GM19351 (cell line): Measurements from ENCODE around the gene MAL.

Experiments used
- ATAC-seq: cut with Tn5 transposase; IDR thresholded peaks from one replicate; pipeline ENCODE4 v1.9.1; 2021; ENCODE audit warnings: mild to moderate bottlenecking, moderate library complexity; ENCODE audit not compliant: unreplicated experiment

The MAL gene

DNA sequence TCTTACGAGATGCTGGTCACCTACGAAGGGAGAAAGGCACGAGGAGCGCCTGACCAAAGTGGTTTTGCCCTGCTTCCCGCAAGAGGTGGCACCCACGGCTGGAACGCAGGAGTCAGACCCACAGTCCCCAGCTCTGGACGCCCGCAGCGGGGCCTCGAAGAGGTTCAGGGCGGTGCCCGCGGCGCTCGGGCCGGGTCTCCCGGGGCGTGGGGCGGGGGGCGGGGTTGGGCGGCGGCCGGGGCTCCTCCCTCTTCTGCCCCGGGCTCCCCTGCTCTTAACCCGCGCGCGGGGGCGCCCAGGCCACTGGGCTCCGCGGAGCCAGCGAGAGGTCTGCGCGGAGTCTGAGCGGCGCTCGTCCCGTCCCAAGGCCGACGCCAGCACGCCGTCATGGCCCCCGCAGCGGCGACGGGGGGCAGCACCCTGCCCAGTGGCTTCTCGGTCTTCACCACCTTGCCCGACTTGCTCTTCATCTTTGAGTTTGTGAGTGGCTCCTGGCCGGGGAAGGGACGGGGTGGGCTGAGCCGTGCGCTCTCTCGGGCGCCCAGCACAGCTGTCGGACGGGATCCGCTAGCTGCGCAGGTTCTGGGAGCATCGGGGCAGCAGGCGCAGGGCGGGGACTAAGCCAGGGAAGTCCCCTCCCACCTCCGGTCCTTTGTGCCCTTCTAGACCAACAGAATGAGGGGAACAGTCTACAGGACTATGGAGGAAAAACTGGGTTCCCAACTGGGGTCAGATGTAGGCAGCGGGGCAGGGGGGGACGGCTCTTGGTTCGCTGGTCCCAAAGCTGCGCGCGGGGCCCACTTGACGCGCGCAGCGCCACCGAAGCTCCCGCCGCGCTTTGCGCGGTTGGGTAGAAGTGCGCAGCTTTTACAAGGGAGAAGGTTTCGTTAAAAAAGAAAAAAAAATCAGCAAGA, at the start of gene MAL:
Gene MAL, plus strand, starts transcription at position 303 of the 914 bp plus-strand sequence. Its CDS starts 85 bp downstream, at position 388.
- no peak for ATAC-seq

DNA sequence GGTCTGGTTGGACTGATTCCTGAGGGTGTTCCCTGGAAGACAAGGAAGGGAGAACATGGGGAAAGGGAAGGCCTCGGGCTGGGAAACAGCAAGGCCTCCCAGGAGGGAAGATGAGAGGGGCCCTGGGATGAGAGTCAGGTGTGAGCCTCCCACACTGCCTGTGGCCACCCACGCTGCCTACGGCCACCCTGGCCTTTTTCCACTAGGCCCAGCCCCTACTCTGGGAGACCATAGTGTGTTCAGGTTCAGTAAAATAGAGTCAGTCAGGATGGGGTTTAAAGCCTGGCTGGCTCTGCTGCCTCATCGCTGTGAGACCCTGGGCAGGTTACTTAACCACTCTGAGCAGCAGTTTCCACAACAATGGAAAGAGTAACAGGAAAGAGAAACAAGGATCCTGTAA, 47.7 kb upstream of the MAL start:
- no peak for ATAC-seq

DNA sequence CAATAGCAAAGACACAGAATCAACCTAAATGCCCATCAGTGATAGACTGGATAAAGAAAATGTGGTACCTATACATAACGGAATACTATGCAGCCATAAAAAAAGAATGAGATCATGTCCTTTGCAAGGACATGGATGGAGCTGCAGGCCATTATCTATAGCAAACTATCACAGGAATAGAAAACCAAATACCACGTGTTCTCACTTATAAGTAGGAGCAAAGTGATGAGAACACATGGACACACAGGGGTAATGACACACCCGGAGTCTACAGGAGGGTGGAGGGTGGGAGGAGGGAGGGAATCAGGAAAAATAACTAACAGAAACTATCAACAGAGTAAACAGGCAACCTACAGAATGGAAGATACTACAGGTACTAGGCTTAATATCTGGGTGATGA, 46.6 kb upstream of the MAL start:
- no peak for ATAC-seq

DNA sequence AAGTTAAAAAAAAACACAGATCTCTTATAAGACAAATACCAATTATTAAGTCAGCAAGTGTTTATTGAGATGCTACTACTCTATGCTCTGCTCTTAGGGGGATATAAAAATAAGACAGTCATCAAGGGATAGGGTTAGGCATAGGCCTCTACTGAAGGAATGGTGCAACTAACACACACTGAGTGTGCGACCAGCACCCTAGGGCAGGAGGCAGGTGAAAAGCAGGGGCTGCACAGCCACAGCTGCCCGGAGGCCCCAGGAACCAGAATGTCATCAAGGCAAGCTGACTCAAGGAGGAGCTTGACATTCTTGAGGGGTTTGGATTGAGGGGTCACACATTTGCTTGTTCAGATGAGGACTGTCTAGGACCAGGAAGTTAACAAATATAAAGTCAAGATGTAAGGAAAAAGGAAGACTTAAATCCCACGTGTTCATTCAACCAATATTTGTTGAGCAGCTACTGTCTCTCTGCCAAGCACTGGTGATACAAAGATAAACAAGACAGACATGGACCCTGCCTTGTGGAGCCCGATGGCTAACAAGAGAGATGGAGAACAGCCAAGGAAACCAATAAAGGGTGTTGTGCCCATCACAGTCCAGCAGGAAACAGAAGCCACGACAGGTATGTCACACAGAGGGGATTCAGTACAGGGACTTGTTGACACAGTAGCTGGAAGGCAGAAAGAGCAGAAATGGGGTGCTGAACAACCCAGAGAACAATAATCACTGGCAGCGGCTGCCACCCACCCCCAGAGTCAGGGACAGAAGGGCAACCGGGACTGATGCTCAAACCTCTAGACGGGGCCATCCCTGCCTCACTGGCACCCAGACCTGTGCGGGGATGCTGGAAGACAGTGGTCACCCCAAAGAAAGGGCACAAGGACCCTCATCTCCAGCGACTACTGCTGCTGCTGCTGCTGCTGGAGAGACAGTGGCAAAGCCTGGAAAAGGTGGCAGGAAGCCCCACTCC, 45.8 kb upstream of the MAL start:
- ATAC-seq = no peak

DNA sequence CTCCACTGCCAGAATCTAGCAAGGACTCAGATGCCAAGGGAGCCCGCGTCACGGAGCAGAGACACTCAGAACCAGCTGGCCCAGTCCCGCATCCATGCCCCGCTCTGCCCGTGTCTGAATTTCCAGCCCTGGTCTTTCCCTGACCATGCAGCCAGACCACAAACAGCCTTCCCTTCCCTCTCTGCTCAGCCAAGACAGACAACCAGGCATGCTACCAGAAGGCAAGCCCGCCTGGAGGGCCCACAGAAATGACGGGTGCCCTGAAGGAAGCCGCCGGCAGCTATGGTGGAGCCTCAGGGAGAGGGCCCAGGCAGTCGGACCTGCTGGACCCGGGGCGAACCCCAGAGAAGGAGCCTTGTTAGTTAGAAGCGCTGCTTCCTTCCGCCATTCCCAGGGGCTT, 45.1 kb upstream of the MAL start:
- ATAC-seq = no peak

DNA sequence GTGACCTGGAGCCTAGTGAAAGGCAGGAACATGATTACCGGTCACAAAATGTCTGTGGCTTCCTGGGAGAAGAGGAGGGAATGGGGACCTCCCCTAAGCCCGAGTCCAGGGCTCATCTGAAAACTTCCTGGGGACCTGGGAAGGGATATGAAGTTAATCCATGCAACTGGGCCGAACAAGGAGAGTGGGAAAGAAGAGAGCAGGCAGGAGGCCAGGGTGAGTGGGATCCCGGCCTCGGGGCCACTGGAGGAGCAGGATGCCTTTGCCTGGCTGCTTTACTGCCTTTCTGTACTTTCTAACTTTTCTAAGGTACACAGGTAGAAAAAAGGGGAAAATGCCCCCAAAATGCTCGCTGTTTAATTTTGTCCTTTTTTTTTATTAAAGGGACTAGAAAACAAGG, 43.4 kb upstream of the MAL start:
- no peak for ATAC-seq

DNA sequence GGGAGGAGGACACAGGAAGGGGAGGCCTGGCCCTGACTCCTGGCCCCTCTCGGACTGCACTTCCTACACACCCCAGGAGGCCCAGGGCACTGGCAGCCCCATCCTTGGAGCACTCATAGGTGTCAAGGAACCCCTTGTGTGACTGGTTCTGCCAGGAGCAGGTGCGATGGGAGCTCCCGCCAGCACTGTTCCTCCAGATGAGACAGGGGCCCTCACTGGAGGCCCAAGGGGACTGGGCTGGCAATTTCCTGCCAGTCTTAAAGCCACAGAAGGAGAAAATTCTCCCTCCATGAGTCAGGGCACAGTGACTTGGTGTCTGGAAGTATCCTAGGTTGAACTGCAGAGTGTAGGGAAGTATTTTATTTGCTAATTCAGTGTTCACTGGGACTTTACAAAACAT, 42.8 kb upstream of the MAL start:
- ATAC-seq = no peak

DNA sequence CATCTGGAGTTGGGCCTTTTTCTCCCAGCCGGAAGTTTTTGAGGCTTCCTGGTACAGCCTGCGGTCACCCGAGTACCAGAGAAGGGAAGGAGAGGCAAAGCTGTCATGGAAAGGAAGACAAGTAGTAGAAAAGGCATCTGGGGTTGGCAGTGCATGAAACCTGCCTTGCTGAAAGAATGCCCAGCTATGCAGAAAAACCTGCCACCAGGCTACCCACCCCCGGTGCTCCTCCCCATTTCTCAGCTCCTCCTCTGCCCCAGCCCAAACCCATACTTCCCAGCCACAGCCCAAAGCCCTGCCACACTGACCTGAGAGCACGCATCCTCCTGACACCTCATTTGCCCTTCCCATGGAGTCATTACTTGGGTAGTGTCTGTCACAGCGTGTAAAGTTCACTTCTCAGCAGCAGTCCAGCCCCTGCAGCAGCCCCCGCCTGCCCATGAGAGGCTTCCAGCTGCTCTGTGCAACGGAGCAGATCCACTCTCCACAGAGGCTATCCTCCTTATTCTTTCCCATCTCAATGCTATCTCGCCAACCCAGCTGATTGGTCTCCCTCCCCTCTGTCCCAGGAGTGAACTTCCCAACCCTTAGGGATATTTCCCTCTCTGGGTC, 40.4 kb upstream of the MAL start:
- ATAC-seq = no peak

DNA sequence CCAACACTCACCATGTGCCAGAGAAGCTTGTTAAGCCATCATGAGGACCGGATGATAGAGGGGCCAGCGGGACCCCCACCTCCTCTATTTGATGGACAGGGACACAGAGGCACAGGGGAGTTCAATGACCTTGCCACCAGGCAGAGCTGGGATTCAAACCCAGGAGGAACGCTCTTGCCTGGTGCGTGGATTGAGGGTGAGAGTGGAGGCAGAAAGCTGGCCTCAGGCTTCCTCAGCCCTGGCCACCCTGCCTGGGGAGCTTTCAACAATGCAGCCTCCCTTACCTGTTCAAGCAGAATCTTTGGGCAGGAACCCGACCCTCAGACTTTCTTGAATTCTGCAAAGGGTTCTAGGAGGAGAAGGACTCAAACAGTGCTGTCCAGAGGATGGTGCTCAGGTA, 39.9 kb upstream of the MAL start:
- ATAC-seq = no peak

DNA sequence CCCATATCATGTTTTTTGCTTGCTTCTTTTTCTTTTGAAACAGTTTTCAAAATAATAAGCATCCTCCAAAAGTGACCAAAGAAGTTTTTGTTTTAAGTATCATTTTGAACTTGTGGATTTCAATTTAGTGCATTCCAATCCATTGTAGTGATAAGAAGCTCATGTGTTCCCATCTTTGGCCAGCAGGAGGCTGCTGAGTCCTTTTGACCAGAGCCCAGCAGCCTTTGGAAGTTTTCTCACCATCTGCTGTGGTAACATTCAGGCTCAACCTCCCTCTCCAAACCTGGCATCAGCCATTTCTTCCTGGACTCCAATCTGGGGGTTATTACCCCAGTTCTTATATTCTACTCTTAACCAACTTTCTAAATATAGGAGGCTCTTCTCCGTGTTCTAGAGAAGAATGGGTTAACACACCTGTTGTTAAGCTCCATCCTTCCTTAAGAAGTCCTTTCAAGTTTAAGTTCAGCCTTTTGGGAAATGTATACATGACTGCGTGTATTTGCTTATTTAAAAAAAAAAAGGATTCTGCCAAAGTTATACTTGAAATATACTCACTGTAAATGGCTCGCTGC, 39.0 kb upstream of the MAL start:
- peak; percentile 94 for ATAC-seq

DNA sequence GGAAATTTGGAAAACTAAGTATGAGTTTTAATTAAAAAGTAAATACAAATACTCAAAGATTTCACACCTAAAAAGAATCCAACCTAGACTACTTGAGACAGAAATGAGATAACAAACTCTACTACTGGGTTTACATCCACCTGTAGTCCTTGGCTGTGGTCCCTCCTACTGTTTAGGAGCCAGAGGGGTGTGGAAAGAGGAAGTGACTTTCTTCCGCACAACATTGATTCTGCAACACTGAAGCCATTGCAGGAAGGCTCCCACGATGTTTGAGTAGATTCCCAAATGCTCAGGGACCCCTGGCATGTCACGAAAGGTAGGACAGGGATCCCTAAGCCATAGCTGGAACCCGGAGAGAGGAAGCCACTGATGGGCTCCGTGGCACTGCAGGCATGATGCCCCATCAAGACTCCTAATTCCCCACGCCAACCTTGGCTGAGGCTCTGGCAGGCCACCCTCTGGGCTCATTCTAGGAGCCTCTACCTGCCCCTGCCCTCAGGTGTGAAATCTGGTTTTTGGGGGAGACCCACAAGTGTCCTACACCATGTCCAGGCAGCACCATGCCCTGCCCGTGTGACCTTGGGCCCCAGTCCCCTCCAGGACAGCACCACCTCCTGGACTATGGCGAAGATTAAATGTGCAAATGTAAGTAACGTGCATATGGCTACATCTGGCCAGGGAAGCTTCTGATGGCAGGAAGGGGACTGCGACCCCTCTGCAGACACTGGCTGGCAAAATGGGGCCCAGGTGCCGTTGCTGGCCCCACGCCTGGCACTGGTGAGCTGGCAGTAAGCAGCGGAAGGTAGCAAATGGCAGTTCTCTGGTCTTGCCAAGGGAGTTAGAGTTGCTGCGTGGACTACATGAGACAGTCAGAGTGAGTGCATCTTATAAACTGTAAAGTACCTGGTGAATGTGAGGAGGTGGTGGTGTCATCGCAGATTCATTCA, 38.2 kb upstream of the MAL start:
- no peak for ATAC-seq

DNA sequence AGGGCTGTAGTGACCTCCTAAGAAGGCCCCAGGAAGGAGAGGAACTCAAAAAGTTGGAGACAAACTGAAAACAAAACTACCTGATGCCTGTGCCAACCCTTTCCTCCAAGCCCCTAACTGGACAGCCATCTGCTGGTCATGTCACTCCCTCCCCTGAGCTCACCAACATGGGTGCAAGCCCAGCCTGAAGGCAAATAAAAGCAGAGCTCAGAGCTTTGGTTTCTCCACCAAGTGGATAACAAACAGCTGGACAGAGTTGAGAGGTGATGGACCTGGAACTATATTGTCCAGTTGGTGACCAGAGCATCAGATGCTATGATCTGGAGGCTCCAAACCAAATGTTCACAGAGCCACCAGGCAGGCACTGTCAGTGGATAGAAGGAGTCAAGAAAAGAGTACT, 34.6 kb upstream of the MAL start:
- no peak for ATAC-seq

DNA sequence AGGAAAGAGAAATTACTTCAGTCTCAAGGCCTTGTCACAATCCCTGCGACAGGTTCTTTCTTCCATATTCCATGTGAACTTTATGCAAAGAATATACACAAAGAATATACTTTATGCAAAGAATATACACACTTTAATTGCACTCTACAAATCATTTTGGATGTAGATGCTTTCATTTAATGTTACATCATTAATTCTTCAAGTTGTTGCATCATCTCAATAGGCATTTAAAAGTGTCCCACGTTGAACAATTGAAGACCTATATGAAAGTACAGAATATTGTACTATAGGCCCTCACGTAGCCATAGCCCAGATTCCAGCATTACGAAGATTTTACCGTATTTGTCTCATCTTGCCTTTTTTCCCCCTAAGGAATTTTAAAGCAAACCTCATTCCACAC, 33.1 kb upstream of the MAL start:
- ATAC-seq = no peak

DNA sequence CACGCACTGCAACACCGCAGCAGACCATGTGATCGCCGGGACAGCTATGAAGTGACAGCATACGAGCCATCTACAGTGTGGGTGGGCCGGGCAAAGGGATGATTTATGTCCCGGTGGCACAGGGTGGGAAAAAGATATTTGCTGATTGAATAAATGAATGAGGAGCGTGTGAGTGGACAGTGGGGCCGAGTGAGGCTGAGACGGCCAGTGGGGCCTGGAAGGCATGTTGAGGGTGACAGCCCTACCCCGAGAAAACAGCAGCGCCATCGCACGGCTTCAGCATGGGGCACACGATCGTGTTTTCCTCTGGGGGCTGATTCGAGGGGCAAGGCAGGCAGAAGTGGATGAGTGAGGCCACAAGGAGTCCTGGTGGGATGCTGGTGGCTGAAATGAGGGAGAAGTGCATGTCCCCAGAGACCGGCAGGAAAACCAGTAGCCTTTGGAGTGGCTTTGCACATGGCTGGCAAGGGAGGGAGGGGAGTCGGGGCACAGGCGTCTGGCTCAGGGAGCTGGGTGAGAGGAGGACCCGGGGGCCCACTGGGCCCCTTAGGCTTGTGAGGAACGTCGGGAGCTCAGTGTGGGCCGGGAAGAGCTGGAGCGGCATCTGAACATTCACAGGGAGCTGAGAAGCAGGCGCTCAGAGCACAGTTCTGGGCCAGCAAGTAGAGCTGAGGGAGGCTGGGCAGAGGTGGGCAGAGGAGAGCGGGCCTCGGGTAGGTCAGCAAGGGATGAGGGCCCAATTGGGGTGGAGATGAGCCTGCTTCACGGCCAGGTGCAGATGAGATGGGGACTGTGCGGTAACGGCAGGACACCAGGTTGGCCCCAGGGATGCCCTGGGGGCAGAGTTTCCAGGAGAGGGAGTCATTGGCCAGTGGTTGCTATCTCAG, 32.1 kb upstream of the MAL start:
- no peak for ATAC-seq

DNA sequence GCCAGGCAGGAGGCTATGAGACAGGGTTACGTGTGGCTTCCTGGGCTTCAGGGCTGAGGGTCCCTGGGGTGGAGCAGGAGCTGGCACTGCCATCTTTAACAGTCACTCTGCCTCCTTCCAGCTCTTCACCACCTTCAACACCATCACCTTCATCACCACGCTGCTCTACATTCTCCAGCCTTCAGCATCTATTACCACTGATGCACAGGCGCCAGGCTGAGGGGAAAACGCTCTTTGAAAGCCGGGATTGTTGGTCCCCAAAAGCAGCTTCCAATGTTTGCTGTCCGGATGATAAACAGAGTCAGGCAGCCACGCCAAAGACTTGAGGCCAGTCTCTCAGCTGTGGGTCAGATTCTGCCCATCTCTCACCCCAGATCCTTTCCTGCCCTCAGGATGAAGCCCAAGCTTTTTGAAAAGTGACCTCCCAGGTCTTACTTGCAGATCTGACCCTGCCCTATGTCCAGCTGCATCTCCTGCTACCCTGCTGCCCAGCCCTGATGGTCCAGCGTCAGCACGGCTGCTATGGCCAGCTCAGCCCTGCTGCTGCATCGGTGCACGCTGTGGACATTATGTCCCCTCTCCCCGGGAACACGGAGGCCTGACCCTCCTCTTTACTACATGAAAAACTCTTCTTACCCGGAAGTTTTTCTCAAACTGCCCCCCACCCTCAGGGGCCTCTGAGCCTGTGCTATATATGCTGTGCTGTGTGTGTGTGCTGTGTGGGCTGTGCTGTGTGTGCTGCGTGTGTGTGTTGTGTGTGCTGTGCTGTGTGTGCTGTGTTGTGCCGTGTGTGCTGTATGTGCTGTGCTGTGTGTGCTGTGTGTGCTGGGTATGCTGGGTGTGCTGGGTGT, 31.2 kb upstream of the MAL start:
- ATAC-seq = no peak

DNA sequence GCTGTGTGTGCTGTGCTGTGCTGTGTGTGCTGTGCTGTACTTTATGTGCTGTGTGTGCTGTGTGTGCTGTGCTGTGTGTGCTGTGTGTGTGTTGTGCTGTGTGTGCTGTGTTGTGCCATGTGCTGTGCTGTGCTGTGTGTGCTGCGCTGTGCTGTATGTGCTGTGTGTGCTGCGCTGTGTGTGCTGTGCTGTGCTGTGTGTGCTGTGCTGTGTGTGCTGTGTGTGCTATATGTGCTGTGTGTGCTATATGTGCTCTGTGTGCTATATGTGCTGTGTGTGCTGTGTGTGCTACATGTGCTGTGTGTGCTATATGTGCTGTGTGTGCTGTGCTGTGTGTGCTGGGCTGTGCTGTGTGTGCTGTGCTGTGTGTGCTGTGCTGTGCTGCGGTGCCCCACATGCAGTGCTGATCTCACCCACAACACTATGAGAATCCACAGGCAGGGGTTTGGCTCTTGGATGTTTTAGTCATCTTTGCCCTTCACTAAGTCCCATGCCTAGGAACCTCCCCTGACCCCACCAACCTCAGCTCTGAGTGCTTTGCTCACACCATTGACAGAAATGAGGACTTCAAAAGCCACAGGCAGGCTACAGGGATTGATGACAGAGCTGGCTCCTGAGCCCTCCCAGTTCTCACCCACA, 30.5 kb upstream of the MAL start:
- ATAC-seq = no peak

DNA sequence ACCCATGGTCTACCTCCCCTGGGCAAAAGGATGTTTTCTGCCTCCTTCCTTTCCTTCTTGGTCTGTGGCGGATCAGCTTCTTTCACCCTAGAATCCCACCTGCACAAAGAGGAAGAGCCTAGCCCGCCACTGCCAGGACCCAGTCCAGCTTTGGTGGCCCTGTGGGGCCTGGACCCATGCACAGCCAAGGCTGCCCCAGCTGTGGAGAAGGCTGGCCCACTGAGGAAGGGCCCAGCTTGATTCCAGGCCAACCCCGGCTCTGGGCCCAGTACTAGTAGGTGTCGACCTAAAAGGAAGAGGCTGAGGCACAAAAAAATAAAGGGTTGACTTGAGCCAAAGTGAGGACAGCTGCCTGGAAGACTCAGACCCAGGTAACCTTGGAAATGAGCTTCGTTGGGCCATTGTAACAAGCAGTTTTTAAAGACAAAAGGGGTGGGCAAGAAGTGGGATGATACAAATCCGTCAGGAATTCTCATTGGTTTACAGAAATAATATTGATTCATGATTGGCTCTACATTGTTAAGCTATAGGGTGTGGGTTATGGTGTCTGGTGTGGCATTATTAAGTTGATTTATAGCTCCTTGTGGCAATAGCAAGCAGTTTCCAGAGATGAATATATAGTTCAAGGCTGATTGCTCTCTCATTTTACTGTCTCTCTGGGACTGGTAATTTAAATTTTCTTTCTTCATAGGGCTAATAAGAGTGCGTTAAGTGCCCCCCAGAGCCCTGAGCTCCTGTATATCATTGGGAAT, 29.8 kb upstream of the MAL start:
- ATAC-seq = no peak
